WTC11 (cell line): ENCODE results near the gene TEC. TPM values are rescaled to one million over a fixed set of nuclear protein-coding genes. Genes with fewer than 3 reads are reported as not detected.

ENCODE experiments used
- ATAC-seq: fragments of 200-7000 bp; cut with Tn5 transposase; 2 replicates; pipeline ENCODE4 v1.10.0; 2021; ENCODE audit warnings: mild to moderate bottlenecking, moderate library complexity
- CTCF ChIA-PET: fragments of 300-600 bp; sonication (Branson Sonifier 250); formaldehyde crosslinking; loops from one replicate; lab custom pipeline; 2021; ENCODE audit warnings: antibody characterized with exemption; lab: Charles Lee
- POLR2A ChIA-PET: fragments of 350-600 bp; sonication (Branson Sonifier 250); formaldehyde crosslinking; loops from one replicate; lab custom pipeline; 2021; ENCODE audit warnings: antibody characterized with exemption; lab: Charles Lee
- DNase-seq: peaks from one replicate; pipeline ENCODE4 v3.0.0; 2021; ENCODE audit warnings: low spot score
- H3K27ac Mint-ChIP-seq: 2 replicates; pipeline ENCODE4 v1.8.0; 2021; ENCODE audit warnings: mixed read lengths
- H3K27me3 Mint-ChIP-seq: 2 replicates; pipeline ENCODE4 v1.8.0; 2021; ENCODE audit warnings: low read depth, mild to moderate bottlenecking, moderate library complexity, mixed read lengths
- H3K36me3 Mint-ChIP-seq: 2 replicates; pipeline ENCODE4 v1.8.0; 2021; ENCODE audit warnings: mixed read lengths
- H3K4me1 Mint-ChIP-seq: 2 replicates; pipeline ENCODE4 v1.8.0; 2022; ENCODE audit warnings: mixed read lengths
- H3K4me3 Mint-ChIP-seq: 2 replicates; pipeline ENCODE4 v1.8.0; 2021; ENCODE audit warnings: mild to moderate bottlenecking, moderate library complexity, mixed read lengths
- H3K9me3 Mint-ChIP-seq: 2 replicates; pipeline ENCODE4 v1.8.0; 2021; ENCODE audit warnings: mixed read lengths
- CREB1 ChIP-seq: sonication (generic); formaldehyde crosslinking; IDR thresholded peaks from 2 replicates; pipeline ENCODE4 v1.8.0; 2023; ENCODE audit warnings: mild to moderate bottlenecking, missing genetic modification reagents
- CREM ChIP-seq: sonication (generic); formaldehyde crosslinking; IDR thresholded peaks from 2 replicates; pipeline ENCODE4 v1.8.1; 2022; ENCODE audit warnings: mild to moderate bottlenecking, missing genetic modification reagents, moderate library complexity
- ELF4 ChIP-seq: sonication (generic); formaldehyde crosslinking; IDR thresholded peaks from 2 replicates; pipeline ENCODE4 v1.8.1; 2022; ENCODE audit warnings: low read depth, mild to moderate bottlenecking, moderate library complexity, missing genetic modification reagents
- EMX1 ChIP-seq: fragments of 250-450 bp; sonication (Bioruptor Pico); IDR thresholded peaks from 2 replicates; pipeline ENCODE4 v1.8.0; 2021; ENCODE audit warnings: mild to moderate bottlenecking
- ESRRA ChIP-seq: sonication (generic); formaldehyde crosslinking; IDR thresholded peaks from 2 replicates; pipeline ENCODE4 v1.8.1; 2022; ENCODE audit warnings: mild to moderate bottlenecking, missing genetic modification reagents, borderline replicate concordance
- IRF2 ChIP-seq: sonication (generic); formaldehyde crosslinking; IDR thresholded peaks from 2 replicates; pipeline ENCODE4 v1.8.0; 2022; ENCODE audit warnings: low read depth, missing genetic modification reagents, borderline replicate concordance
- MYBL2 ChIP-seq: sonication (generic); formaldehyde crosslinking; IDR thresholded peaks from 2 replicates; pipeline ENCODE4 v1.8.1; 2023; ENCODE audit warnings: mild to moderate bottlenecking, moderate library complexity, missing genetic modification reagents
- RELA ChIP-seq: sonication (generic); formaldehyde crosslinking; IDR thresholded peaks from 2 replicates; pipeline ENCODE4 v1.8.1; 2022; ENCODE audit warnings: missing genetic modification reagents, mild to moderate bottlenecking, borderline replicate concordance
- SOX15 ChIP-seq: fragments of 250-450 bp; sonication (Bioruptor Pico); IDR thresholded peaks from 2 replicates; pipeline ENCODE4 v1.9.0; 2021; ENCODE audit warnings: mild to moderate bottlenecking
- SP1 ChIP-seq: sonication (generic); formaldehyde crosslinking; conservative IDR thresholded peaks from 2 replicates; pipeline ENCODE4 v1.8.1; 2022; ENCODE audit warnings: missing genetic modification reagents
- TEAD4 ChIP-seq: sonication (generic); formaldehyde crosslinking; IDR thresholded peaks from 2 replicates; pipeline ENCODE4 v1.8.0; 2022; ENCODE audit warnings: mild to moderate bottlenecking, missing genetic modification reagents
- ZBTB21 ChIP-seq: sonication (generic); formaldehyde crosslinking; IDR thresholded peaks from 2 replicates; pipeline ENCODE4 v1.8.1; 2023; ENCODE audit warnings: mild to moderate bottlenecking, missing genetic modification reagents, borderline replicate concordance
- ZNF121 ChIP-seq: sonication (generic); formaldehyde crosslinking; IDR thresholded peaks from 2 replicates; pipeline ENCODE4 v1.8.0; 2023; ENCODE audit warnings: missing genetic modification reagents
- ZNF219 ChIP-seq: sonication (generic); formaldehyde crosslinking; IDR thresholded peaks from 2 replicates; pipeline ENCODE4 v1.8.0; 2023; ENCODE audit warnings: missing genetic modification reagents, mild to moderate bottlenecking, borderline replicate concordance
- ZNF396 ChIP-seq: fragments of 250-450 bp; sonication (Bioruptor Pico); IDR thresholded peaks from 2 replicates; pipeline ENCODE4 v1.8.0; 2021; ENCODE audit warnings: mild to moderate bottlenecking, moderate library complexity, borderline replicate concordance
- ZNF423 ChIP-seq: fragments of 250-450 bp; sonication (Bioruptor Pico); IDR thresholded peaks from 2 replicates; pipeline ENCODE4 v2.1.2; 2022; ENCODE audit warnings: mild to moderate bottlenecking, moderate library complexity
- total RNA-seq: library from RNA; stranded (reverse); gene quantifications from 3 replicates; pipeline ENCODE4 v1.2.3, GENCODE V29; 2021
- TF ChIP-seq, protein P1 (sequence below): sonication (generic); formaldehyde crosslinking; IDR thresholded peaks from 2 replicates; pipeline ENCODE4 v1.8.1; 2022; ENCODE audit warnings: low read depth, missing genetic modification reagents, borderline replicate concordance
- TF ChIP-seq, protein P2 (sequence below): fragments of 250-450 bp; sonication (Bioruptor Pico); IDR thresholded peaks from 2 replicates; pipeline ENCODE4 v2.1.2; 2022; ENCODE audit warnings: mild to moderate bottlenecking, moderate library complexity
- TF ChIP-seq, protein P3 (sequence below): fragments of 250-450 bp; sonication (Bioruptor Pico); conservative IDR thresholded peaks from 2 replicates; pipeline ENCODE4 v1.9.0; 2021; ENCODE audit warnings: mild to moderate bottlenecking
- TF ChIP-seq, protein P4 (sequence below): sonication (generic); formaldehyde crosslinking; IDR thresholded peaks from 2 replicates; pipeline ENCODE4 v1.8.0; 2023; ENCODE audit warnings: mild to moderate bottlenecking, missing genetic modification reagents
- TF ChIP-seq, protein P5 (sequence below): fragments of 250-450 bp; sonication (Bioruptor Pico); IDR thresholded peaks from 2 replicates; pipeline ENCODE4 v1.9.0; 2021; ENCODE audit warnings: moderate library complexity, mild to moderate bottlenecking, inconsistent platforms, borderline replicate concordance
- TF ChIP-seq, protein P6 (sequence below): sonication (generic); formaldehyde crosslinking; IDR thresholded peaks from 2 replicates; pipeline ENCODE4 v1.8.1; 2023; ENCODE audit warnings: mild to moderate bottlenecking, missing genetic modification reagents
- TF ChIP-seq, protein P7 (sequence below): sonication (generic); formaldehyde crosslinking; IDR thresholded peaks from 2 replicates; pipeline ENCODE4 v1.8.0; 2022; ENCODE audit warnings: mild to moderate bottlenecking, missing genetic modification reagents
- TF ChIP-seq, protein P8 (sequence below): sonication (generic); formaldehyde crosslinking; conservative IDR thresholded peaks from 2 replicates; pipeline ENCODE4 v1.8.1; 2022; ENCODE audit warnings: mild to moderate bottlenecking, missing genetic modification reagents

TEC gene
- total RNA-seq, 1 experiment from 2014 or later = 8.8 TPM

DNA sequence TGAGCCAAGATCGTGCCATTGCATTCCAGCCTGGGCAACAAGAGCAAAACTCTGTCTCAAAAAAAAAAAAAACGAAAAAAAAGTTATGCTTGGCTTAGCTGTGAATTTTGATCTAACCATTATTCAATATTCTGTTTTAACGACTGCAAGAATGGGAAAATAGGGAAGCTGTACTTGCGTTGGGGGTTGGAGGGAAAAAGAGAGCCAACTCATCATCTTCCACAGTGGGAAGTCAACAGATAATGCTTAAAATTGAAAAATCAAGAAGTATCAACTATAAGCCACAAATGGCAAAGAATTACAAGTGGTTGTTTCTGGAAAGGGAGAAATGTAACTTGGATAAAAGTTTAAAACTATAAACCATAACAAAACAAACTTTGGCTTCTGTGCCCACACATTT is 2.9 kb downstream of the TEC start:
- ATAC-seq (no peak), DNase-seq (no peak)
- POLR2A ChIA-PET = no interaction called here
- peaks cover 11% of the 10 kb centered on the region for H3K9me3 Mint-ChIP-seq
- no peak overlapping the region for H3K4me3 Mint-ChIP-seq
- CTCF ChIA-PET = no interaction called here
- H3K27ac Mint-ChIP-seq = peak overlapping the region; percentile 1; the same call in 1 of the 2 replicates
- TF ChIP-seq ZBTB21 (CRISPR knock-in tag) (no peak), IRF2 (CRISPR knock-in tag) (no peak), ZNF423 (no peak), ESRRA (CRISPR knock-in tag) (no peak)
- TF ChIP-seq, protein P1, sequence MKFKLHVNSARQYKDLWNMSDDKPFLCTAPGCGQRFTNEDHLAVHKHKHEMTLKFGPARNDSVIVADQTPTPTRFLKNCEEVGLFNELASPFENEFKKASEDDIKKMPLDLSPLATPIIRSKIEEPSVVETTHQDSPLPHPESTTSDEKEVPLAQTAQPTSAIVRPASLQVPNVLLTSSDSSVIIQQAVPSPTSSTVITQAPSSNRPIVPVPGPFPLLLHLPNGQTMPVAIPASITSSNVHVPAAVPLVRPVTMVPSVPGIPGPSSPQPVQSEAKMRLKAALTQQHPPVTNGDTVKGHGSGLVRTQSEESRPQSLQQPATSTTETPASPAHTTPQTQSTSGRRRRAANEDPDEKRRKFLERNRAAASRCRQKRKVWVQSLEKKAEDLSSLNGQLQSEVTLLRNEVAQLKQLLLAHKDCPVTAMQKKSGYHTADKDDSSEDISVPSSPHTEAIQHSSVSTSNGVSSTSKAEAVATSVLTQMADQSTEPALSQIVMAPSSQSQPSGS = no peak
- peaks cover 41% of the 10 kb centered on the region for H3K4me1 Mint-ChIP-seq
- H3K36me3 Mint-ChIP-seq = peaks cover 20% of the 10 kb centered on the region
- peaks cover 4% of the 10 kb centered on the region; the same call in 1 of the 2 replicates for H3K27me3 Mint-ChIP-seq

DNA sequence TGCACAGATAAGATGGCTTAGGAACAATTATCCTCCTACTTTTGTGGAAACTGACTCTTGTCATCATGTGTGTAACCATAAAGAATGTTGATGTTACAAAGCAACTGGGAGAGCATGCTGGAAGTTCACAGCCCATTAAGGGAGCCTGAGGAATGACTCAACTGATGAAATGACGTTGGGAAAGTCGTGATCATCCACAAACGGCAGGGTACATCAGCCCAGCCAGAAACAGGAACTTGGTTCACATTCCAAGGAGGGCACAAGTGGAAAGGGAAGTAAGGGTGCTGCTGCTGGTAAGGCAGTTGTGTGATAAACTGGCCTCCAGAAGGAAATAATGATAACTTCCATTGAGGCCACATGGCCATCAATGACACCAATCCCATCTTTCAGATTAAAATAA is 6.7 kb downstream of the TEC start:
- POLR2A ChIA-PET = no interaction called here
- CTCF ChIA-PET = no interaction called here
- H3K27me3 Mint-ChIP-seq = no peaks in the 10 kb centered on the region
- ATAC-seq (no peak), DNase-seq (no peak)
- no peaks in the 10 kb centered on the region for H3K9me3 Mint-ChIP-seq
- H3K4me3 Mint-ChIP-seq = no peak overlapping the region
- no peak overlapping the region for H3K27ac Mint-ChIP-seq
- peaks cover 14% of the 10 kb centered on the region for H3K36me3 Mint-ChIP-seq
- TF ChIP-seq, protein P2, sequence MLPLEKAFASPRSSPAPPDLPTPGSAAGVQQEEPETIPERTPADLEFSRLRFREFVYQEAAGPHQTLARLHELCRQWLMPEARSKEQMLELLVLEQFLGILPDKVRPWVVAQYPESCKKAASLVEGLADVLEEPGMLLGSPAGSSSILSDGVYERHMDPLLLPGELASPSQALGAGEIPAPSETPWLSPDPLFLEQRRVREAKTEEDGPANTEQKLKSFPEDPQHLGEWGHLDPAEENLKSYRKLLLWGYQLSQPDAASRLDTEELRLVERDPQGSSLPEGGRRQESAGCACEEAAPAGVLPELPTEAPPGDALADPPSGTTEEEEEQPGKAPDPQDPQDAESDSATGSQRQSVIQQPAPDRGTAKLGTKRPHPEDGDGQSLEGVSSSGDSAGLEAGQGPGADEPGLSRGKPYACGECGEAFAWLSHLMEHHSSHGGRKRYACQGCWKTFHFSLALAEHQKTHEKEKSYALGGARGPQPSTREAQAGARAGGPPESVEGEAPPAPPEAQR = no peak
- no peak for TF ChIP-seq ZNF219 (CRISPR knock-in tag)
- TF ChIP-seq ZNF396 (CRISPR knock-in tag) = no peak
- TF ChIP-seq, protein P3, sequence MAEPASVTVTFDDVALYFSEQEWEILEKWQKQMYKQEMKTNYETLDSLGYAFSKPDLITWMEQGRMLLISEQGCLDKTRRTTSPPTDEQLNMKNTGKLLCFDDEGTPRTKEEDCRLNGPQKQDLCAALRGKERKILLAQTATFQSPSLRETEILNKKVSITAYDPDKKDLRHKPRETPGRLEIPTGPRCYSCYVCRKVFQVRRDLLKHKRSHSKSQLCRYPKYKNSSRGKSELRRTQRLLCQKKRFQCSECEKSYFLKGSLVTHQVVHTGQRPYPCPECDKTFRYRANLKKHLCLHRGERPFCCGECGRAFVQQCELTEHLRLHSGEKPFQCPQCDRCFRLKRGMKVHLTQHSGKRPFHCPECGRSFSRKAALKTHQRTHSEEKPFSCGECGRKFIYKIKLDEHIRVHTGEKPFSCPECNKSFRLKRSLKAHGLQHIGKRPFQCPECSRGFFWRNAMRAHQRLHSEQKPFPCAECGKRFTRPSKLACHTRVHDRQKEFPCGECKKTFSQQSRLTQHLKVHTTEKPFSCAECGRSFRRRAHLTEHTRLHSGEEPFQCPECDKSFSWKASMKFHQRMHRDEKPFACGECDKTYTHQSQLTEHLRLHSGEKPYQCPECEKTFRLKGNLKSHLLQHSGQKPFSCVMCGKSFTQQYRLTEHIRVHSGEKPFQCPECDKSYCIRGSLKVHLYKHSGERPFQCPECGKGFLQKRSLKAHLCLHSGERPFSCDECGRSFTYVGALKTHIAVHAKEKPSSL (CRISPR knock-in tag) = no peak
- TF ChIP-seq SOX15 = no peak
- no peak for TF ChIP-seq CREM (CRISPR knock-in tag)
- TF ChIP-seq RELA = no peak
- TF ChIP-seq, protein P4, sequence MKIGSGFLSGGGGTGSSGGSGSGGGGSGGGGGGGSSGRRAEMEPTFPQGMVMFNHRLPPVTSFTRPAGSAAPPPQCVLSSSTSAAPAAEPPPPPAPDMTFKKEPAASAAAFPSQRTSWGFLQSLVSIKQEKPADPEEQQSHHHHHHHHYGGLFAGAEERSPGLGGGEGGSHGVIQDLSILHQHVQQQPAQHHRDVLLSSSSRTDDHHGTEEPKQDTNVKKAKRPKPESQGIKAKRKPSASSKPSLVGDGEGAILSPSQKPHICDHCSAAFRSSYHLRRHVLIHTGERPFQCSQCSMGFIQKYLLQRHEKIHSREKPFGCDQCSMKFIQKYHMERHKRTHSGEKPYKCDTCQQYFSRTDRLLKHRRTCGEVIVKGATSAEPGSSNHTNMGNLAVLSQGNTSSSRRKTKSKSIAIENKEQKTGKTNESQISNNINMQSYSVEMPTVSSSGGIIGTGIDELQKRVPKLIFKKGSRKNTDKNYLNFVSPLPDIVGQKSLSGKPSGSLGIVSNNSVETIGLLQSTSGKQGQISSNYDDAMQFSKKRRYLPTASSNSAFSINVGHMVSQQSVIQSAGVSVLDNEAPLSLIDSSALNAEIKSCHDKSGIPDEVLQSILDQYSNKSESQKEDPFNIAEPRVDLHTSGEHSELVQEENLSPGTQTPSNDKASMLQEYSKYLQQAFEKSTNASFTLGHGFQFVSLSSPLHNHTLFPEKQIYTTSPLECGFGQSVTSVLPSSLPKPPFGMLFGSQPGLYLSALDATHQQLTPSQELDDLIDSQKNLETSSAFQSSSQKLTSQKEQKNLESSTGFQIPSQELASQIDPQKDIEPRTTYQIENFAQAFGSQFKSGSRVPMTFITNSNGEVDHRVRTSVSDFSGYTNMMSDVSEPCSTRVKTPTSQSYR (CRISPR knock-in tag) = no peak
- TF ChIP-seq TEAD4 (CRISPR knock-in tag) = no peak
- no peak for TF ChIP-seq CREB1 (CRISPR knock-in tag)
- no peak for TF ChIP-seq ELF4 (CRISPR knock-in tag)
- TF ChIP-seq ZNF121 (CRISPR knock-in tag) = no peak
- TF ChIP-seq EMX1 (CRISPR knock-in tag) = no peak
- no peak for TF ChIP-seq MYBL2
- TF ChIP-seq, protein P5, sequence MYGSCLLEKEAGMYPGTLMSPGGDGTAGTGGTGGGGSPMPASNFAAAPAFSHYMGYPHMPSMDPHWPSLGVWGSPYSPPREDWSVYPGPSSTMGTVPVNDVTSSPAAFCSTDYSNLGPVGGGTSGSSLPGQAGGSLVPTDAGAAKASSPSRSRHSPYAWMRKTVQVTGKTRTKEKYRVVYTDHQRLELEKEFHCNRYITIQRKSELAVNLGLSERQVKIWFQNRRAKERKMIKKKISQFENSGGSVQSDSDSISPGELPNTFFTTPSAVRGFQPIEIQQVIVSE = no peak
- TF ChIP-seq, protein P6, sequence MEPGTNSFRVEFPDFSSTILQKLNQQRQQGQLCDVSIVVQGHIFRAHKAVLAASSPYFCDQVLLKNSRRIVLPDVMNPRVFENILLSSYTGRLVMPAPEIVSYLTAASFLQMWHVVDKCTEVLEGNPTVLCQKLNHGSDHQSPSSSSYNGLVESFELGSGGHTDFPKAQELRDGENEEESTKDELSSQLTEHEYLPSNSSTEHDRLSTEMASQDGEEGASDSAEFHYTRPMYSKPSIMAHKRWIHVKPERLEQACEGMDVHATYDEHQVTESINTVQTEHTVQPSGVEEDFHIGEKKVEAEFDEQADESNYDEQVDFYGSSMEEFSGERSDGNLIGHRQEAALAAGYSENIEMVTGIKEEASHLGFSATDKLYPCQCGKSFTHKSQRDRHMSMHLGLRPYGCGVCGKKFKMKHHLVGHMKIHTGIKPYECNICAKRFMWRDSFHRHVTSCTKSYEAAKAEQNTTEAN (CRISPR knock-in tag) = no peak
- TF ChIP-seq, protein P7, sequence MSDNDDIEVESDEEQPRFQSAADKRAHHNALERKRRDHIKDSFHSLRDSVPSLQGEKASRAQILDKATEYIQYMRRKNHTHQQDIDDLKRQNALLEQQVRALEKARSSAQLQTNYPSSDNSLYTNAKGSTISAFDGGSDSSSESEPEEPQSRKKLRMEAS (CRISPR knock-in tag) = no peak
- TF ChIP-seq SP1 (CRISPR knock-in tag) = no peak
- TF ChIP-seq, protein P8, sequence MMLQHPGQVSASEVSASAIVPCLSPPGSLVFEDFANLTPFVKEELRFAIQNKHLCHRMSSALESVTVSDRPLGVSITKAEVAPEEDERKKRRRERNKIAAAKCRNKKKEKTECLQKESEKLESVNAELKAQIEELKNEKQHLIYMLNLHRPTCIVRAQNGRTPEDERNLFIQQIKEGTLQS (CRISPR knock-in tag) = no peak
- peaks cover 21% of the 10 kb centered on the region for H3K4me1 Mint-ChIP-seq
